ENCODE measurements around the gene SERPINA5.
"Not testable (repeated sequence)": the region's sequence is repeated elsewhere in the genome, so short reads cannot be mapped to it uniquely, and the experiment has no call there.

The SERPINA5 gene

DNA sequence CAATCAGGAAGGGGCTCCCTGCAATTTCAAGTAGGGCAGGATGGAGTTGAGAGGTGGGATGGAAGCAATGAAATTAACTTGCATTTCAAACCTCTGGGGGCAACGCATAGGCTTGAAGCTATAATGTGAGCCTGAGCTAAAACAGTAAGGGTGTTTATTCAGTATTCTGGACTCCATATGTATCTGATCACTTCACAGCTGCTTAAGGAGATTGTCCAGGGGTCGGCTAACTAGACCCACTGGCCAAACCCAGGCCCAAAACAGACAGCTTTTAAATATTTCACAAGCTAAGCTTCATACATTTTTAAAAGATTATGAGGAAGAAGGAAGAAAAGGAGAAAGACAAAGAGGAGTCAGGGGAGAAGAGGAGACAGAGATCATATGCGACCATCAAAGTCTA lies 24.1 kb downstream of the SERPINA5 start:
- no peak overlapping the region for H3K4me3 ChIP-seq (ENCODE audit: low read length)
- H2AFZ ChIP-seq (ENCODE audit: low read depth, low read length): no peak overlapping the region
- H3K9me3 ChIP-seq (ENCODE audit: low read length): no peaks in the 10 kb centered on the region
- H3K36me3 ChIP-seq (ENCODE audit: insufficient read depth, low read length): no peaks in the 10 kb centered on the region
- no peaks in the 10 kb centered on the region for H3K4me1 ChIP-seq (ENCODE audit: insufficient read depth, low read length)
- H3K27me3 ChIP-seq (ENCODE audit: insufficient read depth, low read length): no peaks in the 10 kb centered on the region

DNA sequence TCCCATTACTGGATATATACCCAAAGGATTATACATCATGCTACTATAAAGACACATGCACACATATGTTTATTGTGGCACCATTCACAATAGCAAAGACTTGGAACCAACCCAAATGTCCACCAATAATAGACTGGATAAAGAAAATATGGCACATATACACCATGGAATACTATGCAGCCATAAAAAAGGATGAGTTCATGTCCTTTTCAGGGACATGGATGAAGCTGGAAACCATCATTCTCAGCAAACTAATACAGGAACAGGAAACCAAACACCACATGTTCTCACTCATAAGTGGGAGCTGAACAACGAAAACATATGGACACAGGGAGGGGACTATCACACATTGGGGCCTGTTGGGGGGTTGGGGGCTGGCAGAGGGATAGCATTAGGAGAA lies 27.7 kb downstream of the SERPINA5 start:
- H3K9me3 ChIP-seq (ENCODE audit: low read length); H3K4me3 ChIP-seq (ENCODE audit: low read length); H3K4me1 ChIP-seq (ENCODE audit: insufficient read depth, low read length); H3K27me3 ChIP-seq (ENCODE audit: insufficient read depth, low read length); H3K36me3 ChIP-seq (ENCODE audit: insufficient read depth, low read length); H2AFZ ChIP-seq (ENCODE audit: low read depth, low read length): not testable (repeated sequence)

DNA sequence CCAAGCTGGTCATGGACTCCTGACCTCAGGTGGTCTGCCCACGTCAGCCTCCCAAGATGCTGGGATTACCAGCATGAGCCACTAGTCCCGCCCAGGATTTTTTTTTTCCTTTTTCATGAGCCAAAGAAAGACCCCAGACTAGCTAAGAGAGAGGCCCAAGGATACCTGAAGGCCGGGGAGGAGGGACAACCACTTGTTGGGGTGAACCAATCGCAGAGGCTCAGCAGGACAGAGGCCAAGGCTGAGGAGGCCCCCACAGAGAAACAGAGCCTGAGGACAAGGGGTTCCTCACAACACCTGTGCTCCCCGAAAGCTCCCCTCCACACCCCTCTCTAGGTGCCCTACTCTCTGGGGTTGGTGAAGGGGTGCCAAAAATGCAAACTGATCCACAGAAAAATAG lies 30.0 kb downstream of the SERPINA5 start:
- Histone ChIP-seq H3K27me3 (ENCODE audit: insufficient read depth, low read length) (no peaks in the 10 kb centered on the region), H2AFZ (ENCODE audit: low read depth, low read length) (no peak overlapping the region), H3K4me1 (ENCODE audit: insufficient read depth, low read length) (no peaks in the 10 kb centered on the region), H3K9me3 (ENCODE audit: low read length) (no peaks in the 10 kb centered on the region), H3K36me3 (ENCODE audit: insufficient read depth, low read length) (no peaks in the 10 kb centered on the region), H3K4me3 (ENCODE audit: low read length) (no peak overlapping the region)

DNA sequence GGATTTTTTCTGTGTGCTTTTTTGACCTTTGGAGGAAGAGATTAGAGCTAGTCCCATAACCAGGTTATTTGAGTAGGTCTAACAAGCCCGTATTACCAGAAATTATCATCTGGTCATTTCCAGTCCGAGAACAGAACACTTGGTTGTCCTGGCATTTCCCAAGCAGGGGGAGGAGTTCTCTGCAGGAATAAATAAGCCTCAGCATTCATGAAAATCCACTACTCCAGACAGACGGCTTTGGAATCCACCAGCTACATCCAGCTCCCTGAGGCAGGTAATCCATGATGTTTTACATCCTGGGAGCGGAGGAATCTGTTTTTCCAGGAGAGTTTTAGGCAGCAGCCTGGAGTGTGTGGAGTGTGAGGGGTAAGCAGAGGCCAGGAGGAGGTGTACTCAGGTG lies 30.9 kb downstream of the SERPINA5 start, which contains the start of gene SERPINA3:
Gene SERPINA3, plus strand, starts transcription at position 218 of the 400 bp plus-strand sequence. CDS start 2,051 bp downstream, outside the sequence.
- Histone ChIP-seq H3K4me1 (ENCODE audit: insufficient read depth, low read length) (no peaks in the 10 kb centered on the region), H3K27me3 (ENCODE audit: insufficient read depth, low read length) (no peaks in the 10 kb centered on the region), H2AFZ (ENCODE audit: low read depth, low read length) (no peak within 1 kb of the TSS), H3K4me3 (ENCODE audit: low read length) (no peak within 1 kb of the TSS), H3K36me3 (ENCODE audit: insufficient read depth, low read length) (no peaks in the 10 kb centered on the region), H3K9me3 (ENCODE audit: low read length) (no peaks in the 10 kb centered on the region)

DNA sequence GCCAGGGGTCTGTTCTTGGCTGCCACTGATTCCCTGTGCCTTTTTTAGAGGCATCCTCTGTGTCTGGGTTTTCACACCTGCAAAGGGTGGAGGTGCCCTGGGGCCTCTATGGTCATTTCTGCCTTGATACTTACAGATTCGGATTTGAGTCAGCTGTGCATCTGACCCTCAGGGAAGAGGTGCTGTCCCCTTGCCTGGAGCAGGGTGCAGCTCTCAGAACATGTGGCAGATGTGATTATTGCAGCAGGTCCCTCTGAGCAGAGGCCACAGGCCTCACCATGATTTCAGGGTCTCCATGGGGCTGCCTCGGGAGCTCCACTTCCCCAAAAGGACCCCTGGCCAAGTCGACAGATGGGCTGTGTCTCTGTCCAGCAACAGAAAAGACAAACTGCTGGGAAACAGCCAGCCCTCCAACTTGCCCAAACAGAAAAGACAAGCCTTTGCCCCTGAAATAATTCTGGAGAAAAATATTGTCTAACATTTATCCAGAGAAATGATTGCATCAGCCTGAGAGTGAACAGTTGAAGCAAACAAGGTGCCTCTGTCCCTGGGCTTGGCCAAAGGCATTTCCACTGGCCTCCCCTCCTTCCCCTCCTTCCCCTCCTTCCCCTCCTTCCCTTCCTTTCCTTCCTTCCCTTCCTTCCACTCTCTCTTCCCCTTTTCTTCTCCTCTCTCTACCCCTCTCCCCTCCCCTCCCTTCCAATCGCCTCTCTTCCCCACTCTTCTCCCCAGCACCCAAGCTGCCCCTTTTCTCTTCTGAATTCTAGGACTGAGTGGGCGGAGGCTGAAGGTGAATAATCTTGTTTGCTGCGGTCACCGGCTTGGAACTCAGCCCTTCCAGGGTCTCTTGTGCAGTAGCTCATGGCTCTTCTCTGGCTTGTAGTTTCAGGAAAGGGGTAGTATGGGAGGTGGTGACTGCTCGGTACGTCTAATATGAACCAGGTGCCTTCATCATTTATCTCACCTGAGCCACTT lies 31.6 kb downstream of the SERPINA5 start:
- Histone ChIP-seq H3K36me3 (ENCODE audit: insufficient read depth, low read length) (no peaks in the 10 kb centered on the region), H3K9me3 (ENCODE audit: low read length) (no peaks in the 10 kb centered on the region)

DNA sequence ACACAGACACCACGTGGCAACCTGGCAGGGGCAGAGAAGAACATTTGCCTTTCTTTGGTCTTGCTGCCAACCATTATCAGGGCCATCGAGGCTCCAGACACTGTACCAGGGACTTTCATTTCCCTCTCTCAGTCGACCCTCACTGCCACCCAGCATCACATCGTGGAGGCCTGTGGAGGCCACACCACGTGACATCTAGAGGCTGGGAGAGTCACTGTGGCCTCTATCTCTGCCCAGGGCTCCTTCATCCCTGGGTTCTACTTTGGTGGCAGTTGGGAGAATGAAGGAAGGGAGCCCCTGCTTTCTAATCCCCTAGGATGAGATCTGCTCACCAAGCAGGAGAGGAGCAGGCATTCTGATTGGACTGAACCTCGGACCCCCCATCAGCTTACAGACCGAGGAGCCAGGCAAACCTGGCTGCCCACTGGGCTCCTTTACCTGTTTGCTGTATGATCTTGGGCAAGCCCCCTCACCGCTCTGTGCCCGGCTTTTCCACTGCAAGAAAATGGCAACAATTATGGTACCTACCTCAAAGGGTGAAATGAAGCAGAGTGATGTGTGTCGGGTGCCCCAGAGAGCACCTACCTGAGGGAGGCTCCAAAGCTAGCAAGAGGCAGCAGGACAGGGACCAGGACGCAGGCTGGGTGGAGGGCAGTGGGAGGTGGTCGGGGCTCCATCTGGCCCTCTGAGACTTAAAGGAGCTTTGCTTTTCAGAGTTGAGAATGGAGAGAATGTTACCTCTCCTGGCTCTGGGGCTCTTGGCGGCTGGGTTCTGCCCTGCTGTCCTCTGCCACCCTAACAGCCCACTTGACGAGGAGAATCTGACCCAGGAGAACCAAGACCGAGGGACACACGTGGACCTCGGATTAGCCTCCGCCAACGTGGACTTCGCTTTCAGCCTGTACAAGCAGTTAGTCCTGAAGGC lies 32.8 kb downstream of the SERPINA5 start:
- Histone ChIP-seq H3K27me3 (ENCODE audit: insufficient read depth, low read length) (no peaks in the 10 kb centered on the region), H3K4me1 (ENCODE audit: insufficient read depth, low read length) (no peaks in the 10 kb centered on the region), H3K36me3 (ENCODE audit: insufficient read depth, low read length) (no peaks in the 10 kb centered on the region), H3K4me3 (ENCODE audit: low read length) (no peak overlapping the region), H2AFZ (ENCODE audit: low read depth, low read length) (no peak overlapping the region), H3K9me3 (ENCODE audit: low read length) (no peaks in the 10 kb centered on the region)

More for the DNA sequence above, 31.6 kb downstream of the SERPINA5 start:
- H3K27me3 ChIP-seq (ENCODE audit: insufficient read depth, low read length): no peaks in the 10 kb centered on the region
- H3K4me1 ChIP-seq (ENCODE audit: insufficient read depth, low read length): no peaks in the 10 kb centered on the region
- no peak overlapping the region for H3K4me3 ChIP-seq (ENCODE audit: low read length)
- H2AFZ ChIP-seq (ENCODE audit: low read depth, low read length): no peak overlapping the region

DNA sequence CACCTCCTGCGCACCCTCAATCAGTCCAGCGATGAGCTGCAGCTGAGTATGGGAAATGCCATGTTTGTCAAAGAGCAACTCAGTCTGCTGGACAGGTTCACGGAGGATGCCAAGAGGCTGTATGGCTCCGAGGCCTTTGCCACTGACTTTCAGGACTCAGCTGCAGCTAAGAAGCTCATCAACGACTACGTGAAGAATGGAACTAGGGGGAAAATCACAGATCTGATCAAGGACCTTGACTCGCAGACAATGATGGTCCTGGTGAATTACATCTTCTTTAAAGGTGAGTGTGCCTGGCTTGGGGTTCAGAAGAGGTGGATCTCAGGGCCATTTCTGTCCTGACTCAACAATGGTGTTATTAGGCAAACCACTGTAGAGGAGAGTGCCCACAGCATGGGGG lies 33.6 kb downstream of the SERPINA5 start:
- Histone ChIP-seq H2AFZ (ENCODE audit: low read depth, low read length) (no peak overlapping the region), H3K4me1 (ENCODE audit: insufficient read depth, low read length) (no peaks in the 10 kb centered on the region), H3K9me3 (ENCODE audit: low read length) (no peaks in the 10 kb centered on the region), H3K4me3 (ENCODE audit: low read length) (no peak overlapping the region), H3K36me3 (ENCODE audit: insufficient read depth, low read length) (no peaks in the 10 kb centered on the region), H3K27me3 (ENCODE audit: insufficient read depth, low read length) (no peaks in the 10 kb centered on the region)

DNA sequence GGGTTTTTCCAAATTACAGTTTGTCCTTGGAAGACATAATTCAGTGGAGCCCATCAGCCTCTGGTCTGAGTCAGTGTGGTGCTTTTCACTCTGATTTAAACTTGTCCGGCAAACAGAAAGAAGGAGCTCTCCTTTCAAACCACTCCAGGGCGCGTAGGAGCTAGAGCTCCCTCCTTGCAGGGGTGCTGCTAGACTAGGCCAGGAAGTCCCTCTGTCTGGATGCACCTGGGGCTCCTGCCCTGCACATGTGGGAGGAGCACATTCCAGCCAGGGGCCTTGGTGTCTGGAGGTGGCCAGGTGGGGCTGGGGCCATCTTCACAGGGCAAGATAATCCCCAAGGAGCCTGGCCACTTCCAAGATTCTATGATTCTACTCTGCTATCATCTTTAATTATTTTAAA lies 34.0 kb downstream of the SERPINA5 start:
- Histone ChIP-seq H3K36me3 (ENCODE audit: insufficient read depth, low read length) (no peaks in the 10 kb centered on the region), H3K9me3 (ENCODE audit: low read length) (no peaks in the 10 kb centered on the region), H2AFZ (ENCODE audit: low read depth, low read length) (no peak overlapping the region), H3K4me1 (ENCODE audit: insufficient read depth, low read length) (no peaks in the 10 kb centered on the region), H3K27me3 (ENCODE audit: insufficient read depth, low read length) (no peaks in the 10 kb centered on the region), H3K4me3 (ENCODE audit: low read length) (no peak overlapping the region)

DNA sequence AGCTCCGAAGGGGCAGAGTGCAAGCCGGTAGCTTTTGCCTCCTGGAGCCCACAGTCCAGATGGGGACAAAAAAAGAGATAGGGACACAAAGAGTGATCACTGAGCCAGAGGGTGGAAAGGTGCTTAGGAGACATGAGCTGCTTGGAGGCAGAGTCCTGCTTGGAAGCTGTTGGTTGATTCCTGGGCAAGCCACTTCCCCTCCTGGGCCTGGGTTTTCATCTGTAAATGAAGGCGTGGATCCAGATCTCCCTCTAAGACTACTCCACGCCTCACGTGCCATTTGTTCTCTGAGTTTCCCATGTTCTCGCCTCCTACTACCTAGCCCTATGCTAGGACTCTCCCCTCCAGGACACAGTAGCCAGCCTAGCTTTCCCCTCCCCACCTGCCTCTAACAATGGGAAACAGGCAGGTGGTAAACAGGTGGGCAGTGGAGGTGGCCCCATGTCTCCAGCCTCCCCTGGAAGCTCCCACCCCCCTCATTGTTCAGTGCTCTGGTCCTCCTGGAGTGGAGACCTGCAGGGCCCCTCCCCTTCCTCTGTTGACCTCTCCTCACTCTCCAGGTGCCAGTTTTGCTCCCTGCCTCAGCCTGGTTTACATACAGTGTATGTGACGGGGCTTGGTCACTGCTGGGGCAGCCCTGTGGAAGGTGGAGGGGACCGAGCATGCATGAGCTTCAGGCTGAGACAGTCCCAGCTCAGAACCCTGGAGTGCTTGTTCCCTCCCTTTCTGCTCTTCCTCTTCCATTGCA lies 34.8 kb downstream of the SERPINA5 start:
- no peaks in the 10 kb centered on the region for H3K36me3 ChIP-seq (ENCODE audit: insufficient read depth, low read length)
- H2AFZ ChIP-seq (ENCODE audit: low read depth, low read length): no peak overlapping the region
- H3K9me3 ChIP-seq (ENCODE audit: low read length): no peaks in the 10 kb centered on the region
- no peaks in the 10 kb centered on the region for H3K27me3 ChIP-seq (ENCODE audit: insufficient read depth, low read length)
- H3K4me1 ChIP-seq (ENCODE audit: insufficient read depth, low read length): no peaks in the 10 kb centered on the region
- H3K4me3 ChIP-seq (ENCODE audit: low read length): no peak overlapping the region

DNA sequence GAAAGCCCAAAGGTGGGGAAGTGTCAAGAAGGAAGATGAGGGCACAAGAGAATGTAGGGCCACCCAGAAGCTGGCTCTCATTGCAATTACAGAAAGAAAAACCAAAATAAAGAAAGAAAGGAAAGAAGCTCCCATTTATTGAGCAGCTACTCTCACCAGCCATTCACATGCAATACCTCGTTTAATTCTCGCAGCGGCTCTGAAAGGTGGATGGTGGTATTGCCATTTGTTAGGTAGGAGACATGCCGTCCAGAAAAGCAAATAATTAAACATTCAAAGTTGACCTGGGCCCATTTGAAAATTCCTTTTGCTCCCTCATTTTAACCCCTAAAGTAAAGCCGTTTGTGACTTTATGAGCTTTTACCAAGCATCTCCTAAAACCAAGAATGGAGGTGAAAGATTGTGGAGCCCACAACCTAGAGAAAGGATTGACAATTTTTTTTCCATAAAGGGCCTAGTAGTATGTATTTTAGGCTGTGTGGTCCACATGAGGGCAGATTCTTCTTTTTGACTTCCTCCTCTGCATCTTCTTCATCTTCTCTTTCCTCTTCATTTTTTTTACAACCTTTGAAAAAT lies 36.2 kb downstream of the SERPINA5 start:
- no peaks in the 10 kb centered on the region for H3K9me3 ChIP-seq (ENCODE audit: low read length)
- H3K4me1 ChIP-seq (ENCODE audit: insufficient read depth, low read length): no peaks in the 10 kb centered on the region
- no peak overlapping the region for H2AFZ ChIP-seq (ENCODE audit: low read depth, low read length)
- no peaks in the 10 kb centered on the region for H3K36me3 ChIP-seq (ENCODE audit: insufficient read depth, low read length)
- no peaks in the 10 kb centered on the region for H3K27me3 ChIP-seq (ENCODE audit: insufficient read depth, low read length)
- H3K4me3 ChIP-seq (ENCODE audit: low read length): no peak overlapping the region

DNA sequence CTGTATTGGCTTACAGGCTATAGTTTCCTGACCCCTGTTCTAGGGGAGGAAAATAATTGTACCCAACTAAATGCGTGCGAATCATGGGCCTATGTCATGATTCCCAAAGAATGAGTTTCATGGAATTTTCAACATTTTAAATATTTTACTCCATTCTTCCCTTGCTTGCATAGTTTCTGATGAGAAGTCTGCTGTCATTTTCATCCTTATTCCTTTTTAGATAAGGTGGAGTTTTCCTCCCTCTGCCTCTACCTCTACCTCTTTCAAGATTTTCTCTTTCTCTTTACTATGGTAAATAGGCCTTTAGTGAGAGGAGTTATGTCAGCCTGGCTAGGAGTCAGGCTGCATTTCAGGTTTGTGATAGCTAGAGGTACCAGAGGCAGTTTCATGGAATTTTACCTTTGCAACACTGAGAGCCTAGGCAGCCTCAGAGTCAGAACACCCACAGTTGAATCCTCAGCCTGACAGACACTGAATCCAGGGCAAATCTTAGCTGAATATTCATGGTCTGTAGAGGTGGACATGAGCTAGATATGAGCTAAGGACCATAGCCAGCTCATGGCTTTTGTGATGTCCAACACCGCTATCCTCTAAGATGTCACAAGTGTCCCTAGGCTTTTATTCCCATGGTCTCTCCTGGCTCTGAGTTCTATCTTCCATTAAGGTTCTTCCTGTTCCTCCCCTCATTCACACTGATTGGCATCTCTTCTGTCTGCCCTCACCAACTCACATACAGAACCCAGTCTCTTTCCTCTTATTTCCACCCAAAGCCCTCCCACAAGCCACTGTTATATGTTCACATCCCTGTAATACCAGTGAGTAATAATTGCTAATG lies 37.0 kb downstream of the SERPINA5 start:
- H3K4me1 ChIP-seq (ENCODE audit: insufficient read depth, low read length): no peaks in the 10 kb centered on the region
- H3K4me3 ChIP-seq (ENCODE audit: low read length): no peak overlapping the region
- H3K9me3 ChIP-seq (ENCODE audit: low read length): no peaks in the 10 kb centered on the region
- H3K36me3 ChIP-seq (ENCODE audit: insufficient read depth, low read length): no peaks in the 10 kb centered on the region
- H2AFZ ChIP-seq (ENCODE audit: low read depth, low read length): no peak overlapping the region
- H3K27me3 ChIP-seq (ENCODE audit: insufficient read depth, low read length): no peaks in the 10 kb centered on the region

DNA sequence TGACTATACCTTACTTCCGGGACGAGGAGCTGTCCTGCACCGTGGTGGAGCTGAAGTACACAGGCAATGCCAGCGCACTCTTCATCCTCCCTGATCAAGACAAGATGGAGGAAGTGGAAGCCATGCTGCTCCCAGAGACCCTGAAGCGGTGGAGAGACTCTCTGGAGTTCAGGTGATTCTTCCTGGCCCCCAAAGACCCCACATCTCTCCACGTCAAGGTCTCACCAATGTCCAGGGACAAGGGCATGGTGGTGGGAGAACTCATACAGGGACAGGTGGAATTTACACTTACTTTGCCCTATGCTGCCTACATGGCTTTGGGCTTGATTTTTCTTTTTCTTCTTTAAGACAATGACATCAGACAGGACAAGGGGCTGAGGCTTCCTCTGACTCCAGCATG lies 38.1 kb downstream of the SERPINA5 start:
- Histone ChIP-seq H3K27me3 (ENCODE audit: insufficient read depth, low read length) (no peaks in the 10 kb centered on the region), H3K4me3 (ENCODE audit: low read length) (no peak overlapping the region), H2AFZ (ENCODE audit: low read depth, low read length) (no peak overlapping the region), H3K36me3 (ENCODE audit: insufficient read depth, low read length) (no peaks in the 10 kb centered on the region), H3K9me3 (ENCODE audit: low read length) (no peaks in the 10 kb centered on the region), H3K4me1 (ENCODE audit: insufficient read depth, low read length) (no peaks in the 10 kb centered on the region)
